ENCODE data around the gene OR10H3.
"Not testable (repeated sequence)": the region's sequence is repeated elsewhere in the genome, so short reads cannot be mapped to it uniquely, and the experiment has no call there.

The OR10H3 gene, protein sequence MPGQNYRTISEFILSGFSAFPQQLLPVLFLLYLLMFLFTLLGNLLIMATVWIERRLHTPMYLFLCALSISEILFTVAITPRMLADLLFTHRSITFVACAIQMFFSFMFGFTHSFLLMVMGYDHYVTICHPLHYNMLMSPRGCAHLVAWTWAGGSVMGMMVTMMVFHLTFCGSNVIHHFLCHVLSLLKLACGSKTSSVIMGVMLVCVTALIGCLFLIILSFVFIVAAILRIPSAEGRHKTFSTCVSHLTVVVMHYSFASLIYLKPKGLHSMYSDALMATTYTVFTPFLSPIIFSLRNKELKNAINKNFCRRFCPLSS

DNA sequence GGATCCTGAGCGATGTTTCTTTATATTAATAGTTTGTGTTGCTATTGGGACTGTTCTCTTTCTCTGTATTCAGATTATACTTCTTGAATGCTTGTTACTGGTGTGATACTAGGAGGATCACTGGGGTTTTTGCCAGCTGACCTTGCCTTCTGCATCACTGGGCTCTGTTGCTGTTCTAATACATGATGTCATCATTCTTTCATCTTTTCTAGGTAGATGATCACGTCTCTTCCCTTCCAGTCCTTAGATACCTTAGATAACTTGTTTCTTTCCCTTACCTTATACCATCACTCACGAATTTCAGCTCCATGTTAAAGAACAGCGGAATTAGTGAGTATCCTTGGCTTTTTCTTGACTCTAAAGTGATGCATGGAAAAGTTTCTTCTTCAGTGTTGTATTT is at the start of gene OR10H3:
OR10H3 (plus strand) TSS at position 264 of the 400 bp plus-strand sequence. CDS start 3,408 bp downstream, outside the sequence.
- no peak for DNase-seq (ENCODE audit: low read depth)

DNA sequence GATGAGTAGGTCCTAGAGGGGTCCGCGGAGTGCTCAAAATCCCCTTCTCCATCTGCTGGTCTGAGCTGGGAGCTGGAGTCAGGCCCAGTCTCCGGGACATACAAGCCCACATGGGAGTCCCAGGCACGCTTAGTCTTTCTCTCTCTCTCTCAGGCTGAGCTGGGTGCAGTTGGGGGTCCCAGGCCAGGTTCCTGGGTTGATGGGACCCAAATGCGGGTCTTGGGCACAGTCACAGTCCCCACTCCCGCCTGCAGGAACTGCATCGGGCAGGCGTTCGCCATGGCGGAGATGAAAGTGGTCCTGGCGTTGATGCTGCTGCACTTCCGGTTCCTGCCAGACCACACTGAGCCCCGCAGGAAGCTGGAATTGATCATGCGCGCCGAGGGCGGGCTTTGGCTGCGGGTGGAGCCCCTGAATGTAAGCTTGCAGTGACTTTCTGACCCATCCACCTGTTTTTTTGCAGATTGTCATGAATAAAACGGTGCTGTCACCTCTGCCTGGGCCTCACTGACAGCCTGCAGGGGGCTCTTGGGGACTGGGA is 41.1 kb upstream of the OR10H3 start:
- no peak for DNase-seq (ENCODE audit: low read depth)

GRCh38 chr19:15701757-15702533 is 35.8 kb upstream of the OR10H3 start:
- no peak for DNase-seq (ENCODE audit: low read depth)

- DNase-seq (ENCODE audit: low read depth), result no peak
Observed at GRCh38 chr19:15702534-15702930, 35.3 kb upstream of the OR10H3 start.

GRCh38 chr19:15714638-15715037 is 23.1 kb upstream of the OR10H3 start:
- DNase-seq (ENCODE audit: low read depth), result no peak

DNA sequence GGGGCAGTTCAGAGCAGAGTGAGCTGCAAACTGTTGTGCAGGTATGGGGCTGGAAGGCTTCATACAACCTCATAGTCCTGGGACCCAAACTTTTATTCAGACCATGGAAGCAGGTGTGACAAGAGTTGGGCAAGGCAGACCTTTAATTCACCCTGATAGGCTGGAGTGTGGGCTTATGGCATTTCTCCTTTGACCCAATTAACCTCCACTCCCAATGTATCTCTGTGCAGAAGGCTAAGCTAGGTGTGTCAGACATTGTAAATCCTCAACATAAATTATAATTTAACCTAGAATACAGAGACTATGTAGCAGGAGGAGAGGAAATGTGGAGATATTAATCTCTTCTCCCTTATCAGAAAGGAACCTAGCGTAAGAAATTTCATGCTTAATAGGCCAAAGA is 22.1 kb upstream of the OR10H3 start:
- no peak for DNase-seq (ENCODE audit: low read depth)

DNA sequence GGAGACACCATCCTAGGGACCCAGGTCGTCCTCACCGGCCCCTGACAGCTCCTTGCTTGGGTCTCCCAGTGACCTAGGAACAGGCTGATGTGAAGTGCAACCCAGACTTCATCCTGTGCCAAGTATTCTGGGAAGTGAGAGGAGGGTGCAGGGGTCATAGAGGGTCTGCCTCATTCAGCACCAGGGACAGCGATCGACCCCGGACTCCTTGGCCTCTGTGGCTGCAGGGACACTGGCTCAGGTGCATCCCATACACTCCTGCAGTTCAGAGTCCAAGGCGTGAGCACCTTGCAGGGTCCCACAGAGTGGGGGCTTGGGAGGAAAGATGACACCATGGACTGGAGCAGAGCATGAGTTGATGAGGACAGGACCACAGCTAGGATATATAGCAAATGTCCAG is 20.0 kb upstream of the OR10H3 start:
- DNase-seq (ENCODE audit: low read depth), result no peak

DNA sequence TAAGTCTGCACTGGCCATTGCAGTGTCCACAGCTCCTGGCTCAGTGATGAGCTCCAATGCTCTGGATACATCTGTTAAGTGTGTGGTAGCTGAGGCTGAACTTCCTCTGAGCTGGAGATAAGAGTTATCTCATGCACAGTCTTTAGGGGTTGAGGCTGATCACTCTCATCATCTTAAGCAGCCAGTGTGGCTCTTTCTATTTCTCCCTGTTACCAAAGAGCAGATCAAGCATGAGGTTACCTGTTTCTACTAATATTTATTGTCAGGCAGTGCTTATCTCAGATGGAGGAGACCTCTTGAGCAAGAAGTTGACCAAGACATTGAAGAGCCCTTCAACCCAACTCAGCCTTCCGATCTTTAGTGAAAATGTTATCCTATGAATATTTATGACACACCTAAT is 16.5 kb upstream of the OR10H3 start:
- no peak for DNase-seq (ENCODE audit: low read depth)

- DNase-seq (ENCODE audit: low read depth), result no peak
Observed at GRCh38 chr19:15722956-15723355, 14.8 kb upstream of the OR10H3 start.

DNA sequence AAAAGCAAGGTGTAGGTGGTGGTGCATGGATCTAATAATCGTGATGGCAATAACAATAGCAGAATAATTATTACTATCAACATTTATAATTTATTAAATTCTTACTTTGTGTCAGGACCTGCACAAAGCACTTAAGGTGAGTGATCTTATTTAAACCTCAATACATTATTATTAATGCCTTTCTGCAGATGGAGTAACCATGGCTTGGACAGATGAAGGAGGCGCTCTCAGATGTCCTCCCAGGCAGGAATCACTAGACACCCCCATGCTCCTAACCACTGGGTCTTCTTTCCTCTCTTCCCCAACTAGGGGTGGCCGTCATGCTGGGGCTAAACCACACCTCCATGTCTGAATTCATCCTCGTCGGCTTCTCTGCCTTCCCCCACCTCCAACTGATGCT is 10.1 kb upstream of the OR10H3 start, which contains the start of gene OR10H2:
OR10H2 (plus strand) TSS at position 301 of the 400 bp plus-strand sequence; CDS start at position 321, 20 bp downstream.
- DNase-seq (ENCODE audit: low read depth), result no peak

GRCh38 chr19:15730538-15730937 is 7.2 kb upstream of the OR10H3 start:
- DNase-seq (ENCODE audit: low read depth), result no peak

DNA sequence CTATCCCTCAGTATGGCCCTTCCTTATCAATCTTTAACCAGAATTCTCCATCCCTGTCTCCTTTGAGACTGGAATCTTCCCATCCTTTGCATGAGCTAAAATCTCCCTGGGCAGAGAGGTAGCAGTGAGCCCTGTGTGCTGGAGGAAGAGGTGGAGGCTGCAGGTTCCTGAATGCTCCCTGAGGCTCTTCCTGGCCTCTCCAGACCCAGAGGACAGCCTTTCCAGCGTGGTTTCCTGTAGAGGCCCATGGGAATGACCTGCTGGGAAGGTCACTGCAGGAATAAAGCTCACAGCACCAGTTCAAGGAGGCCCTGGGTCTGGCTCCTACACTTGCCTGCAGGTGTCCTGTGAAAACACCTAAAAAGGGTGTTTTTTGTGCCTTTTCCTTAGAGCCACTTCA is 5.4 kb upstream of the OR10H3 start:
- no peak for DNase-seq (ENCODE audit: low read depth)

DNA sequence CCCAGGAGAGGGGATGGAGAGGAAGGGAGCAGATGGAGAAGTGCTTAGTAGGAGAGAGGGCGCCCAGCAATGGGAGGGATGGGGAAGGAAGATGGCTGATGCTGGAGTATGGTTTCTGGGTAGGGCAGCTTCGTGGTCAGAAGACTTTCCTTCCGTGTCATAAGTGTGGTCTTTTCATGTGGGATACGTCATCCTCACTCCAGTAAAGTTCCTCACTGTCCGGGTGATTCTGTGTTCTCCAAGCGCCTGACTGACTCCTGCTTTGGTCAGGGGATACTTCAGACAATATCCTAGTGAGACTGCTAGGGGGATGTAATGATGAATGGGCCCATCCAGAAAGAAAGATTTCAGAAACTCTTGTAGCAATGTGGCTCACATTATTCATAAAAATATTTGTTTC is 3.9 kb upstream of the OR10H3 start:
- DNase-seq (ENCODE audit: low read depth), result no peak

DNA sequence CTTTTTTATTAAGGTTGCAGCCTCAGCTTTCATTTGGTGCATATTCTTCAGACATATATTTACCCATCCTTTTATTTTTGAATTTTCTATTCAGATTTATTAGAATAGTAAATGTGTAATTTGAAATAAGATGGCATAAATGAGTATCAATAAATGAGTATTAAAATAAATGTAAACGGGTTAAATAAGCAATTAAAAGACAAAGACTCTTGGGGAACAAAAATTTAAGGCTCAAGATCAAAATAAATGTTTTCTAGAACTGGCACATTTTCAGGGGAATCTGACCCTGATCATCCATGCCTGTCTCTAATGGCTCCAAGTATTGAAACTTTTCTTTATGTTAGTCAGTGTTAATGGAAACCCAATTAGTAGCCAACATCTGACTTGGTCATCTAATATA is 3.0 kb downstream of the OR10H3 start:
- DNase-seq (ENCODE audit: low read depth), result no peak

GRCh38 chr19:15748239-15748638 is 10.5 kb downstream of the OR10H3 start:
- no peak for DNase-seq (ENCODE audit: low read depth)

- DNase-seq (ENCODE audit: low read depth), result no peak
Observed at GRCh38 chr19:15758379-15758778, 20.6 kb downstream of the OR10H3 start.

DNA sequence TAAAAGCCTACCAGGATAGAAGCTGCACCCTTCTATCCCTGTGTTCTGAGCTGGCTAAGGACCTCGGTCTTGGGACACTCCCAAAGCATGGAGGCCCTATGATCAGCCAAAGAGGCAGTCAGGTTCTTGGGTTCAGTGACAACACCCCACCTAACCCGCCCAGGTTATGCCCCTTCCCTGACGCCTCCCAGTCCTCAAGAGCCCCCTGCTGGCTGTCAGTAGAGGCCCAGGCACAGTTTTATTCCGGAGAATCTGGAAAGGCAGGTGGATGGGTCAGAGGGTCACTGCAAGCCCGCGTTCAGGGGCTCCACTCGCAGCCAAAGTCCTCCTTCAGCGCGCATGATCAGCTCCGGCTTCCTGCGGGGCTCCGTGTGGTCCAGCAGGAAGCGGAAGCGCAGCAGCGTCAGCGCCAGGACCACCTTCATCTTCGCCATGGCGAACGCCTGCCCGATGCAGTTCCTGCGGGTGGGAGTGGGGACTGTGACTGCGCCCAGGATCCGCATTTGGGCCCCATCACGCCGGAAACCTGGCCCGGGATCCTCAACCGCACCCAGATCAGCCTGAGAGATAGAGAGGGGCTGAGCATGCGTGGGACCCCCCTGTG is 22.3 kb downstream of the OR10H3 start:
- DNase-seq (ENCODE audit: low read depth), result no peak

GRCh38 chr19:15769586-15769985 is 31.8 kb downstream of the OR10H3 start:
- no peak for DNase-seq (ENCODE audit: low read depth)

DNA sequence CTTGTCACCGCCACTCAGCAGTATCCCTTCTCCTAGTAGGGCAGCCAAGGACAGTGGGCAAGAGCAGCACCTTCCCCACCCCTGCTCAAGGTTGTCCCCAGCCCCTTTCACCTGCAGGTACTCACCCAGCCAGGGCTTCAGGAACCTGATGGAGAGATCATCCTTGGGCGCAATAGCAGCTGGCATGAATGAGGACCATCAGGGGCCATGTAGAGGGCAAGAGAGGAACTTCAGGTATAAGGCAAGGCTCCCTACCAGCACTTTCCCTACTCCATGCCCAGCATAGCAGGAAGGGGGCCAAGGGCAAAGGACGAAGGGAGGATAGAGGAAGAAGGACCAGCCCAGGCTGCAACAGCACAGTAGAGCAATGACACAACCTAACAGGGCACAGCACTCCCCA is 36.4 kb downstream of the OR10H3 start:
- DNase-seq (ENCODE audit: low read depth), result not testable (repeated sequence)

DNA sequence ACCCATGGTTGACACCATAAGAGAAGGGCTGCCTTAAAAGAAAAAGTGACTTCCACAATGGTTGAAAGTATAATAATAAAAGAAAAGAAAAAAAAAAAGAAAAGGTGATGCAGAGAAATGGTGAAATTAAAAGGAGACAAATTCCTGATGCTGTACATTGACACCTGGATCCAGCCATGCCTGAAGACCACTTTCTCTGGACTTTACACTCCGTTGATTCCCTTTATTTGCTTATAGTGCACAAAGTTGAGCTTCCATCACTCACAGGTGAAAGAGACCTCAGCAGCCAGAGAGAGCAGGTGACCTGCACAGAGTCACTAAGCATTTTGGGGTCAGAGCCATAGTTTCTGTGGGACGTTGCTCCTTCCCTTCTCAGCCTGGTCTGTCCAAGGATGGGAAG is 37.5 kb downstream of the OR10H3 start:
- no peak for DNase-seq (ENCODE audit: low read depth)

DNA sequence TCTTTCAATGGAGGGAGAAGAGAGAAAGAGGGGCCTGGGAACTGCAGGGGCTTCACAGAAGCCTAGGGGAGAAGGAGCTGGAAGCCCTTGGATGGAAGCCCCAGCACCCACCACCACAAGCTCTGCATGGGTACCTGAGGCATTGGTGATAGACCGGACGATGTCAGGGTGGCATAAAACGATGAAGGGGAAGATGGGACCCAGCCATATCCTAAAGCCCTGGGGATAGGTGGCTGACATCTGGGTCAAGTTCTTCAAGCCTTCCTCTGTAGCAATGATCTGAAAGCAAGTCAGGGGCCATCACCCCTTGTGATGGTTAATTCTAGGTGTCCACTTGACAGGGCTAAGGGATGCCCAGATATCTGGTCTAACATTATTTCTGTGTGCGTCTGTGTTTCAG is 38.5 kb downstream of the OR10H3 start:
- DNase-seq (ENCODE audit: low read depth), result no peak

Data from activated gamma-delta T cell treated with anti-CD3 and anti-CD28 coated beads, Interleukin-2, amount 50 U/mL, for 16 hours (primary cell).